ENCODE results near the gene ZBTB3. TPM values are rescaled to one million over a fixed set of nuclear protein-coding genes. Genes with fewer than 3 reads are reported as not detected.
A peak's percentile ranks its signal among the peaks of the same experiment; 100 is the strongest.
"Not testable (repeated sequence)": the region's sequence is repeated elsewhere in the genome, so short reads cannot be mapped to it uniquely, and the experiment has no call there.

Gene ZBTB3
- total RNA-seq, 1 donor, result 13.4 TPM

DNA sequence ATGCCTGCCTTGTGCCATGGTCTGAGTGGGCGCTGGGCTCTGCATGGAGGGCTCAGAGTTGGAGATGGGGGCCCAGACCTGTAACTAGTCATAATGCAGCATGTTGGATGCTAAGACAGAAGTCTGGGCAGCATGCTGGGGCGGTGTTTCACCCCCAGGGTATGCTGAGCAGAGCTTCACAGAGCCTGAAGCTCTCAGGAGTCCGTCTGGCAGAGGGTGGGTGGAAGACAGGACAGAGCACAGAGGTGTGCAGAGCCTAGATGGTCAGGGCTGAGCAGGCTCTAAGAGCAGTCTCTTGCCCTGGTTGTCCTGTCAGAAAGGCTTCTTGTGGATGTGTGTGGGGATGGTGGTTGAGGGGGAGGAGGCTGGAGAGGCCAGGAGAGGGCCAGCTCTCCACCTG is 24.5 kb upstream of the ZBTB3 start:
- DNase-seq (ENCODE audit: low read depth), result no peak
- TF ChIP-seq, protein P1, sequence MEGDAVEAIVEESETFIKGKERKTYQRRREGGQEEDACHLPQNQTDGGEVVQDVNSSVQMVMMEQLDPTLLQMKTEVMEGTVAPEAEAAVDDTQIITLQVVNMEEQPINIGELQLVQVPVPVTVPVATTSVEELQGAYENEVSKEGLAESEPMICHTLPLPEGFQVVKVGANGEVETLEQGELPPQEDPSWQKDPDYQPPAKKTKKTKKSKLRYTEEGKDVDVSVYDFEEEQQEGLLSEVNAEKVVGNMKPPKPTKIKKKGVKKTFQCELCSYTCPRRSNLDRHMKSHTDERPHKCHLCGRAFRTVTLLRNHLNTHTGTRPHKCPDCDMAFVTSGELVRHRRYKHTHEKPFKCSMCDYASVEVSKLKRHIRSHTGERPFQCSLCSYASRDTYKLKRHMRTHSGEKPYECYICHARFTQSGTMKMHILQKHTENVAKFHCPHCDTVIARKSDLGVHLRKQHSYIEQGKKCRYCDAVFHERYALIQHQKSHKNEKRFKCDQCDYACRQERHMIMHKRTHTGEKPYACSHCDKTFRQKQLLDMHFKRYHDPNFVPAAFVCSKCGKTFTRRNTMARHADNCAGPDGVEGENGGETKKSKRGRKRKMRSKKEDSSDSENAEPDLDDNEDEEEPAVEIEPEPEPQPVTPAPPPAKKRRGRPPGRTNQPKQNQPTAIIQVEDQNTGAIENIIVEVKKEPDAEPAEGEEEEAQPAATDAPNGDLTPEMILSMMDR (IDR thresholded peaks at IDR 0.05; ENCODE audit: insufficient read depth, low read depth, low read length), result no peak
- no peak overlapping the region for H3K4me3 ChIP-seq (ENCODE audit: low read depth, low read length)

- TF ChIP-seq, protein P1 (IDR thresholded peaks at IDR 0.05; ENCODE audit: insufficient read depth, low read depth, low read length), result no peak
- no peak overlapping the region for H3K4me3 ChIP-seq (ENCODE audit: low read depth, low read length)
- no peak for DNase-seq (ENCODE audit: low read depth)
These were observed 23.4 kb upstream of the ZBTB3 start for GRCh38 chr11:62777389-62777788.

DNA sequence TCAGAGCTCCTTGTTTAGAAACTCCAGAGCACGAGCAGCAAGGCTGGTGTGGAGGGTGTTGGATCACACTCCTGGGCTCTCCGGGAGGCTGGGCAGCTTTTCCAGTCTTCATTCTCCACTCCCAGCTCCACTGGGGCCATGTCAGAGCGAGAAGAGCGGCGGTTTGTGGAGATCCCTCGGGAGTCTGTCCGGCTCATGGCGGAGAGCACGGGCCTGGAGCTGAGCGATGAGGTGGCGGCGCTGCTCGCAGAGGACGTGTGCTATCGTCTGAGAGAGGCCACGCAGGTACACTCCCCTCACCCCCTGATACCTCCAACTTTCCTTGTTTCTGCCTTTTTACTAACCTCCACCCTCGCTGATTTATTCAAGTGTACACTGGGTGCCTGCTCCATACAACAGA is 21.7 kb upstream of the ZBTB3 start:
- no peak for DNase-seq (ENCODE audit: low read depth)
- TF ChIP-seq, protein P1 (IDR thresholded peaks at IDR 0.05; ENCODE audit: insufficient read depth, low read depth, low read length), result no peak
- no peak overlapping the region for H3K4me3 ChIP-seq (ENCODE audit: low read depth, low read length)

GRCh38 chr11:62774407-62774806 is 20.4 kb upstream of the ZBTB3 start:
- TF ChIP-seq, protein P1 (IDR thresholded peaks at IDR 0.05; ENCODE audit: insufficient read depth, low read depth, low read length), result no peak
- no peak for DNase-seq (ENCODE audit: low read depth)
- no peak overlapping the region for H3K4me3 ChIP-seq (ENCODE audit: low read depth, low read length)

GRCh38 chr11:62771144-62772021 is 17.4 kb upstream of the ZBTB3 start, which contains the start of gene TAF6L:
Gene TAF6L (plus strand): TSS chr11:62771396. CDS start chr11:62775784, 4,388 bp downstream.
- H3K4me3 ChIP-seq (ENCODE audit: low read depth, low read length), result peak within 1 kb of the TSS; percentile 78
- peak; percentile 97 for DNase-seq (ENCODE audit: low read depth)
- TF ChIP-seq, protein P1 (IDR thresholded peaks at IDR 0.05; ENCODE audit: insufficient read depth, low read depth, low read length), result no peak

DNA sequence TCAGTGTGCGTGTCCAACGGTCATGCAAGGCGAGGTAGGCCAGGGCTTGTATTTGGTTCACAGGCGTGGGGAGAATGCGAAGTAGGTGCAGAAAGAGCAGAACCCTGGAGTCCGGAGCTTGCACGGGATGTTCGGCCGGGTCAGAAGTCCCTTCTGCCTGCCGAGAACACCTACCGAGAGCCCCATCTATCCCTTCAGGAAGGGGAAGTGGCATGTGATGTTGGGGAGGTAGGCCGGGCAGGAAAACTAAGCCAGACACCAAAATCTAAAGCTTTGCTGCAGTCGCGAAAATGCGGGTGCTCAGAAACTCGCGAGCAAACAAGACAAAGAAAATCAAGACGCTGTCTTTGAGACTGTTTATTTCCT is 16.8 kb upstream of the ZBTB3 start:
- TF ChIP-seq, protein P1 (IDR thresholded peaks at IDR 0.05; ENCODE audit: insufficient read depth, low read depth, low read length), result no peak
- peak overlapping the region; percentile 78 for H3K4me3 ChIP-seq (ENCODE audit: low read depth, low read length)
- no peak for DNase-seq (ENCODE audit: low read depth)

DNA sequence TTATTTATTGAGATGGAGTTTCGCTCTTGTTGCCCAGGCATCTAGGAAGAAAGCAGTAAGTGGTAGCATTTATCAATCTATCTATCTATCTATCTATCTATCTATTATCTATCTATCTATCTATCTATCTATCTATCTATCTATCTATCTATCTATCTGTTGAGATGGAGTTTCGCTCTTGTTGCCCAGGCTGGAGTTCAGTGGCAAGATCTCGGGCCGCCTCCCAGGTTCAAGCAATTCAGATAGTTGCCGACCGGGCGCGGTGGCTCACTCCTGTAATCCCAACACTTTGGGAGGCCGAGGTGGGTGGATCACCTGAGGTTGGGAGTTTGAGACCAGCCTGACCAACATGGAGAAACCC is 6.9 kb upstream of the ZBTB3 start:
- peak overlapping the region; percentile 3 for H3K4me3 ChIP-seq (ENCODE audit: low read depth, low read length)
- not testable (repeated sequence) for DNase-seq (ENCODE audit: low read depth)
